Transverse colon (tissue), 4 donors: ENCODE results near the gene HOXD10. TPM values are rescaled to one million over a fixed set of nuclear protein-coding genes. Genes with fewer than 3 reads are reported as not detected.

Source experiments
- DNase-seq: peaks from one replicate; pipeline ENCODE4 v3.0.0-alpha.2; 2019
- H3K27ac ChIP-seq, 4 donors: fragments of 200-600 bp; sonication (generic); 2 replicates each; pipeline ENCODE4 v1.5.1; 2016 to 2018; ENCODE audit warnings: inconsistent platforms in 4 of 4
- H3K27me3 ChIP-seq: fragments of 200-600 bp; sonication (generic); 2 replicates; pipeline ENCODE4 v1.5.1; 2017; ENCODE audit warnings: inconsistent platforms
- H3K36me3 ChIP-seq, 4 donors: fragments of 200-600 bp; sonication (generic); 2 replicates each; pipeline ENCODE4 v1.5.1; 2017 to 2019; ENCODE audit warnings: inconsistent platforms in 4 of 4
- H3K4me1 ChIP-seq, 4 donors: fragments of 200-600 bp; sonication (generic); 2 replicates each; pipeline ENCODE4 v1.5.1; 2017 to 2020; ENCODE audit warnings: inconsistent platforms in 4 of 4
- H3K4me3 ChIP-seq, 4 donors: fragments of 200-600 bp; sonication (generic); 1 replicate in 1 of 4; 2 replicates in 3 of 4; pipeline versions ENCODE4 v1.5.1 to v1.6.1; 2017 to 2019; ENCODE audit warnings: inconsistent platforms in 4 of 4
- H3K9me3 ChIP-seq, 2 donors: fragments of 200-600 bp; sonication (generic); 2 replicates each; pipeline ENCODE4 v1.5.1; 2017 to 2019; ENCODE audit warnings: inconsistent platforms in 2 of 2
- EP300 ChIP-seq: sonication (generic); formaldehyde crosslinking; IDR thresholded peaks from one replicate; pipeline ENCODE4 v1.6.1; 2017; ENCODE audit warnings: antibody characterized with exemption, low read depth
- POLR2A ChIP-seq: fragments of 450-650 bp; IDR thresholded peaks from one replicate; pipeline ENCODE4 v1.6.1; 2016; ENCODE audit warnings: antibody characterized with exemption, mild to moderate bottlenecking, moderate library complexity
- POLR2AphosphoS5 ChIP-seq, 3 donors: sonication (generic); formaldehyde crosslinking; IDR thresholded peaks; one replicate each; pipeline ENCODE4 v1.6.1; 2016; ENCODE audit warnings: antibody characterized with exemption in 3 of 3
- WGBS, 2 donors: methylation state at CpG; one replicate each; pipeline ENCODE4 v1.1.5; 2018; ENCODE audit warnings: low coverage in 1 of 2; 5-methylcytosine and 5-hydroxymethylcytosine counted together
- in situ Hi-C, 4 donors: fragments of 200-750 bp; cut with MboI; loops; one replicate each; pipeline versions ENCODE4 v1.15.0 to v1.15.1; 2017; ENCODE audit warnings: low sequenced_read_pairs in 3 of 4, low pct_ligation_motif_present in 1 of 4, low pct_unique_long_range_greater_than_20kb in 1 of 4
- intact Hi-C: fragments of 100-400 bp; cut with DNase I; formaldehyde crosslinking; loops from one replicate; pipeline ENCODE4 v1.15.1; 2023; ENCODE audit warnings: low total_unique reads
- total RNA-seq, 4 donors: library from RNA; depleted of rRNA; stranded (reverse); fragments of >200 nt; gene quantifications; one replicate each; pipeline ENCODE4 v1.1.0, GENCODE V29; 2016
- TF ChIP-seq, protein P1 (sequence below), 5 experiments: fragments of 200-600 bp in 3 of 5; fragments of 450-650 bp in 2 of 5; sonication (generic) in 3 of 5; IDR thresholded peaks; 1 replicate in 2 of 5; 2 replicates in 3 of 5; pipeline ENCODE4 v1.5.1; 2016 to 2017; ENCODE audit warnings: antibody characterized with exemption in 5 of 5, inconsistent platforms in 3 of 5, mild to moderate bottlenecking in 2 of 5, moderate library complexity in 1 of 5

HOXD10 gene
- total RNA-seq, 4 donors from 2014 or later: 1.1 to 25.1 (median 7.6) TPM

DNA sequence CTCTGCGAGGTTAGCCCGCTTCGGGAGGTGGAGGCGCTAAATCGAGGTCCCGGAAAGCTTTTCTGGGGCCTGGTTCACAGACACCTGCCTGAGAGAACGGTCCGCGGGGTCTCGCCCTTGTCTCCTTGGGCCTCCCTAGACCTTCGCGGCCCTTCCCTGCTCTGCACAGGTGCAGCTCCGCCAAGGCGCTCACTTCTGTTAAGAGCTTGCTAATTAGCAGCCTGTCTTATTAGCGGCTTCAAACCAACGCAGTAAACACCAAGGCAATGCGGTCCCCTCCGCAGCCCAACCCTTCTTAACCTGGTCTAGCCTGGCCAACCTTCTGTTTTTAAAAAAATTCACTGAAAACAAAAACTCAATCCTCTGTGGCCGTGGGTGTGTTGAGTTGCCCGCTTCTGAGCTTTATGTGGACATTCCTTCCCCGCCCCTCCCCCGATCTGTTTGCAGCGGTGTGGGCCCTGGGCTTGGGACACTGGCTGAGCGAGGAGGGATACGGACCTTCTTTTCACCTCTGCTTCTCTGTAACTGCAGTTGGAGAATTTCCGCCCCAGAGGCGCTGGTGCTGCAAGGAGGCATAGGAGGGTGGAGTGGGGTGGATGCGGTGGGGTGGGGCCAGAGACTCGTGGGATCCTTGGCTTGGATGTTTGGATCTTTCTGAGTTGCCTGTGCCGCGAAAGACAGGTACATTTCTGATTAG, 31.4 kb downstream of the HOXD10 start:
- 20 to 58% methylated on average over 2 to 31 of the region's 31 CpGs for WGBS, 2 donors
- no peak overlapping the region for H3K27ac ChIP-seq
- TF ChIP-seq EP300: no peak
- no peaks in the 10 kb centered on the region for H3K9me3 ChIP-seq
- peaks cover 0 to 4% (median 0%) of the 10 kb centered on the region in 4 donors for H3K36me3 ChIP-seq
- no peak overlapping the region for H3K4me3 ChIP-seq
- intact Hi-C loops (no loop called here), in situ Hi-C loops (loop anchor here in 3 of 4 donors (10.0 to 25.0 kb wide), 3 partner anchors 407 to 664 kb away; no protein-coding TSS in a partner anchor)
- H3K4me1 ChIP-seq: peaks cover 8 to 28% (median 17%) of the 10 kb centered on the region in 4 donors
- DNase-seq: no peak
- peaks cover 15% of the 10 kb centered on the region for H3K27me3 ChIP-seq

DNA sequence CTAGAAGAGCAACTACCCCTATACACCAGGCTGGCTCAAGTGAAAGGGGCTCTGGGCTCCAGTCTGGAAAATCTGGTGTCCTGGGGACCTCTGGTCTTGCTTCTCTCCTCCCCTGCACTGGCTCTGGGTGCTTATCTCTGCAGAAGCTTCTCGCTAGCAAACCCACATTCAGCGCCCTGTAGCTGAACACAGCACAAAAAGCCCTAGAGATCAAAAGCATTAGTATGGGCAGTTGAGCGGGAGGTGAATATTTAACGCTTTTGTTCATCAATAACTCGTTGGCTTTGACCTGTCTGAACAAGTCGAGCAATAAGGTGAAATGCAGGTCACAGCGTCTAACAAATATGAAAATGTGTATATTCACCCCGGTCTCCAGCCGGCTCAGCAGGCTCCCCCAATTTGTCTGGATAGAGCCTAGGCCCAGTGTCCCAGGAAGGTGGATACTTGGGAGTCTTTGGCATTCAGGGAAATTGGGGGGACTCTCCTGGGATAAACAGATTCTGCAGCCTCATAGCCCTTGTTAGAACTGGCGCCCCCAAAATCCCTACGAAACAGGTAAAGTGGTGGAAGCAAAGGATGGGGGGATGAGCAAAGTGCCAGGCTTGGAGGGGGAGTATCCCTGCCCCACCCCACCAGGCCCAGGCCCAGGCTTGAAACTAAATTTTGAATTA, 32.3 kb downstream of the HOXD10 start:
- Histone ChIP-seq H3K4me3 (no peak overlapping the region), H3K27me3 (peaks cover 15% of the 10 kb centered on the region), H3K27ac (no peak overlapping the region), H3K9me3 (no peaks in the 10 kb centered on the region), H3K4me1 (peaks cover 8 to 20% (median 14%) of the 10 kb centered on the region in 4 donors), H3K36me3 (peaks cover 0 to 8% (median 0%) of the 10 kb centered on the region in 4 donors)
- 69 to 87% methylated on average over 3 to 11 of the region's 11 CpGs for WGBS, 2 donors
- intact Hi-C loops (no loop called here), in situ Hi-C loops (loop anchor here in 3 of 4 donors (10.0 to 25.0 kb wide), 3 partner anchors 406 to 663 kb away; no protein-coding TSS in a partner anchor)
- DNase-seq: no peak
- TF ChIP-seq POLR2A: no peak
- TF ChIP-seq POLR2AphosphoS5 (IDR thresholded peaks at IDR 0.05): no peak
- no peak for TF ChIP-seq EP300
- TF ChIP-seq, protein P1, sequence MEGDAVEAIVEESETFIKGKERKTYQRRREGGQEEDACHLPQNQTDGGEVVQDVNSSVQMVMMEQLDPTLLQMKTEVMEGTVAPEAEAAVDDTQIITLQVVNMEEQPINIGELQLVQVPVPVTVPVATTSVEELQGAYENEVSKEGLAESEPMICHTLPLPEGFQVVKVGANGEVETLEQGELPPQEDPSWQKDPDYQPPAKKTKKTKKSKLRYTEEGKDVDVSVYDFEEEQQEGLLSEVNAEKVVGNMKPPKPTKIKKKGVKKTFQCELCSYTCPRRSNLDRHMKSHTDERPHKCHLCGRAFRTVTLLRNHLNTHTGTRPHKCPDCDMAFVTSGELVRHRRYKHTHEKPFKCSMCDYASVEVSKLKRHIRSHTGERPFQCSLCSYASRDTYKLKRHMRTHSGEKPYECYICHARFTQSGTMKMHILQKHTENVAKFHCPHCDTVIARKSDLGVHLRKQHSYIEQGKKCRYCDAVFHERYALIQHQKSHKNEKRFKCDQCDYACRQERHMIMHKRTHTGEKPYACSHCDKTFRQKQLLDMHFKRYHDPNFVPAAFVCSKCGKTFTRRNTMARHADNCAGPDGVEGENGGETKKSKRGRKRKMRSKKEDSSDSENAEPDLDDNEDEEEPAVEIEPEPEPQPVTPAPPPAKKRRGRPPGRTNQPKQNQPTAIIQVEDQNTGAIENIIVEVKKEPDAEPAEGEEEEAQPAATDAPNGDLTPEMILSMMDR (IDR thresholded peaks at IDR 0.05): no peak

DNA sequence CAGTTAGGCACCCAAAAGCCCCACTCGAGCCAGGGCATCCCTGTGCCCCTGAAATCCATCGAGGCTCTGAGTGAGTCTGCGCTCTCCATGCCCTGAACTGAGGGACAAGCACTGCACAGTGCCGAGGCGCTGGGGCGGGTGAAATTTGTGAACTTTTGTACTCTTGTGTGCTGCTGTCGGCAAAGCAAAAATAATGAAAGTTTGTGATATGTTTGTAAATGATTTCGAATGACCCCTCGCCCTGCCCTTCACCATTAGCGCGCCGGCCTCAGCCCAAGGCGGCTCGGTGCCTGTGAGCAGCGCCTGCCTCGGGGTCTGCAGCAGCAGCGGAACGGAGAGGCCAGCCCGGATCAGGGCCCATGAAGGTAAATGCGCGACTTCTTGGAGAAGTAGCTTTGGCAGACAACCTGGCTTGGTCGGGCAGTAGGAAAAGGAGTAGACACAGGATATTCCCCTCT, 32.9 kb downstream of the HOXD10 start:
- DNase-seq: no peak
- Histone ChIP-seq H3K9me3 (no peaks in the 10 kb centered on the region), H3K4me3 (no peak overlapping the region), H3K36me3 (peaks cover 0 to 8% (median 0%) of the 10 kb centered on the region in 4 donors), H3K4me1 (peaks cover 8 to 20% (median 14%) of the 10 kb centered on the region in 4 donors), H3K27ac (no peak overlapping the region), H3K27me3 (peaks cover 19% of the 10 kb centered on the region)
- intact Hi-C loops (no loop called here), in situ Hi-C loops (loop anchor here in 3 of 4 donors (10.0 to 25.0 kb wide), 3 partner anchors 405 to 663 kb away; no protein-coding TSS in a partner anchor)
- WGBS, 2 donors: 67% methylated on average over 22 of the region's 22 CpGs; no CpG with 5 or more reads in 1 of the 2 donors
- TF ChIP-seq POLR2A (no peak), POLR2AphosphoS5 (IDR thresholded peaks at IDR 0.05) (no peak), EP300 (no peak)
- TF ChIP-seq, protein P1 (IDR thresholded peaks at IDR 0.05): no peak

DNA sequence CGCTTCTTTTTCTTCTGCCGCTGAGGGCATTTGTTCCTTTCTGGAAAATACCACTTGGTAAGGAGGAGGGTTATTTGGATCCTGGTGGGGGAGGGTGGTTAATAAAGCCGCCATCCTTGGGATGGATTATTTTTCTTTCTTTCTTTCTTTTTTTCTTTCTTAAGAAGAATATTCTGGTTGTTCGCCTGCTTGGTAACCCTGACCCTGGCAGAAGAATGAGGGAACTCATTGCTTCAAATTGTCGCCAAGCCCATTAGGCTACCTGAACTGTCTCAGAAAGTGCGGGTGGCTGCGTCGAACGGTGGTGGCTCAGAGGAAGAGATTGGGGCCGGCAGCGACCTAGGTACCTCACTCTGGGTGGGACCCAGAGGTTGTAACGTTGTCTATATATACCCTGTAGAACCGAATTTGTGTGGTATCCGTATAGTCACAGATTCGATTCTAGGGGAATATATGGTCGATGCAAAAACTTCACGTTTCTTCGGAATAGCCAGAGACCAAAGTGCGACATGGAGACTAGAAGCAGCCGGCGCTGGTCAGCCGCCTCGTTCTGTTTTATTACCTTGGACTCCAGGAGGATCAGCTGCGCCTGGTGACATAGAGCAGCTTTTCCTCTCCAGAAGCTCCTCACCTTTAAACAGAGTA, 33.5 kb downstream of the HOXD10 start:
- in situ Hi-C loops (loop anchor here in 3 of 4 donors (10.0 to 25.0 kb wide), 3 partner anchors 405 to 662 kb away; no protein-coding TSS in a partner anchor), intact Hi-C loops (no loop called here)
- DNase-seq: no peak
- TF ChIP-seq, protein P1 (IDR thresholded peaks at IDR 0.05): no peak
- TF ChIP-seq EP300: no peak
- no peak for TF ChIP-seq POLR2AphosphoS5 (IDR thresholded peaks at IDR 0.05)
- TF ChIP-seq POLR2A: no peak
- no peak overlapping the region for H3K4me3 ChIP-seq
- H3K9me3 ChIP-seq: no peaks in the 10 kb centered on the region
- H3K36me3 ChIP-seq: peaks cover 0 to 8% (median 0%) of the 10 kb centered on the region in 4 donors
- peaks cover 8 to 17% (median 13%) of the 10 kb centered on the region in 4 donors for H3K4me1 ChIP-seq
- H3K27me3 ChIP-seq: peaks cover 25% of the 10 kb centered on the region
- WGBS, 2 donors: 67 to 72% methylated on average over 14 to 24 of the region's 24 CpGs
- H3K27ac ChIP-seq: no peak overlapping the region
